Peyer's patch (tissue), 4 donors: ENCODE data around the gene OTUD3. TPM values are rescaled to one million over a fixed set of nuclear protein-coding genes. Genes with fewer than 3 reads are reported as not detected.

Source experiments
- total RNA-seq, 4 donors: library from RNA; depleted of rRNA; stranded (reverse); fragments of >200 nt; gene quantifications; one replicate each; pipeline ENCODE4 v1.1.0, GENCODE V29; 2016

Gene OTUD3
- total RNA-seq, 4 donors from 2014 or later = 6.5 to 13.6 (median 8.2) TPM

Other genes with a start within 250 kb of the OTUD3 start
- gene NBL1, start 238.1 kb upstream of the OTUD3 start, total RNA-seq = 100 to 1,000 TPM; 187 to 348 (median 289) TPM
- gene HTR6, start 217.5 kb upstream of the OTUD3 start, total RNA-seq = under 1 TPM in 1 of 4 donors, not detected in 3; 0.88 TPM
- 10 to 100 TPM; 13.5 to 40.4 (median 26.1) TPM for gene TMCO4, start 82.5 kb upstream of the OTUD3 start, total RNA-seq
- gene RNF186, start 67.1 kb upstream of the OTUD3 start, total RNA-seq = 10 to 100 TPM in 2 of 4 donors, 1 to 10 TPM in 2; 2.5 to 19.0 (median 10.4) TPM
- not detected for gene PLA2G2E, start 41.2 kb downstream of the OTUD3 start, total RNA-seq
- 100 to 1,000 TPM; 175 to 501 (median 319) TPM for gene PLA2G2A, start 97.2 kb downstream of the OTUD3 start, total RNA-seq
- 1 to 10 TPM in 3 of 4 donors, not detected in 1; 1.5 to 5.0 (median 1.9) TPM for gene PLA2G5, start 187.8 kb downstream of the OTUD3 start, total RNA-seq
- under 1 TPM in 1 of 4 donors, not detected in 3; 0.40 TPM for gene PLA2G2D, start 237.1 kb downstream of the OTUD3 start, total RNA-seq